Activated T-cell treated with anti-CD3 and anti-CD28 coated beads, Interleukin-2, amount 50 U/mL, for 4 hours (primary cell): ENCODE results near the gene HDGFL3. TPM values are rescaled to one million over a fixed set of nuclear protein-coding genes. Genes with fewer than 3 reads are reported as not detected.
"Not testable (repeated sequence)": the region's sequence is repeated elsewhere in the genome, so short reads cannot be mapped to it uniquely, and the experiment has no call there.

Experiments used
- ATAC-seq, 2 donors: fragments of 200-7000 bp; cut with Tn5 transposase; one replicate each; pipeline ENCODE4 v1.10.0; 2021
- DNase-seq: peaks from one replicate; pipeline ENCODE4 v3.0.0-alpha.2; 2020
- H3K27me3 Mint-ChIP-seq: one replicate; pipeline ENCODE4 v1.8.0; 2021; ENCODE audit warnings: low read depth, mixed read lengths
- H3K36me3 Mint-ChIP-seq: one replicate; pipeline ENCODE4 v1.8.0; 2022; ENCODE audit warnings: mixed read lengths; ENCODE audit not compliant: insufficient read depth
- H3K4me1 Mint-ChIP-seq: one replicate; pipeline ENCODE4 v1.8.0; 2021; ENCODE audit warnings: low read depth, mixed read lengths
- H3K4me3 Mint-ChIP-seq: one replicate; pipeline ENCODE4 v1.8.0; 2021; ENCODE audit warnings: mild to moderate bottlenecking, moderate library complexity, mixed read lengths
- H3K9me3 Mint-ChIP-seq: one replicate; pipeline ENCODE4 v1.8.0; 2021; ENCODE audit warnings: mixed read lengths
- total RNA-seq, 3 donors: library from RNA; stranded (reverse); gene quantifications; one replicate each; pipeline ENCODE4 v1.2.1, GENCODE V29; 2021

HDGFL3 gene
- 10 to 100 TPM in 1 of 3 donors, 1 to 10 TPM in 2; 3.4 to 10.9 (median 3.9) TPM for total RNA-seq

GRCh38 chr15:83207660-83208366 lies at the start of gene HDGFL3:
TSS of gene HDGFL3 (minus strand) at chr15:83207823. CDS start at chr15:83207414, 409 bp downstream.
- DNase-seq (peak; percentile 5), ATAC-seq (peak; percentile 60 to 70)
- Mint-ChIP-seq H3K27me3 (peaks cover 13% of the 10 kb centered on the region), H3K4me1 (peaks cover 6% of the 10 kb centered on the region), H3K4me3 (peak within 1 kb of the TSS; percentile 80), H3K9me3 (no peaks in the 10 kb centered on the region), H3K36me3 (no peaks in the 10 kb centered on the region)

- Mint-ChIP-seq H3K9me3 (no peaks in the 10 kb centered on the region), H3K27me3 (peaks cover 41% of the 10 kb centered on the region), H3K4me1 (no peaks in the 10 kb centered on the region), H3K36me3 (no peaks in the 10 kb centered on the region), H3K4me3 (no peak overlapping the region)
- ATAC-seq = no peak
- no peak for DNase-seq
Measured at GRCh38 chr15:83250781-83251180, 43.2 kb upstream of the HDGFL3 start.

GRCh38 chr15:83249030-83249343 lies 41.4 kb upstream of the HDGFL3 start:
- peaks cover 42% of the 10 kb centered on the region for H3K27me3 Mint-ChIP-seq
- DNase-seq = no peak
- no peaks in the 10 kb centered on the region for H3K9me3 Mint-ChIP-seq
- ATAC-seq = no peak
- H3K4me1 Mint-ChIP-seq = no peaks in the 10 kb centered on the region
- H3K4me3 Mint-ChIP-seq = no peak overlapping the region
- no peaks in the 10 kb centered on the region for H3K36me3 Mint-ChIP-seq

- Mint-ChIP-seq H3K36me3 (no peaks in the 10 kb centered on the region), H3K27me3 (peaks cover 42% of the 10 kb centered on the region), H3K9me3 (no peaks in the 10 kb centered on the region), H3K4me1 (no peaks in the 10 kb centered on the region), H3K4me3 (no peak overlapping the region)
- DNase-seq = no peak
- ATAC-seq = no peak
Measured at GRCh38 chr15:83248151-83249029, 40.8 kb upstream of the HDGFL3 start.

- Mint-ChIP-seq H3K36me3 (no peaks in the 10 kb centered on the region), H3K4me3 (no peak overlapping the region), H3K4me1 (no peaks in the 10 kb centered on the region), H3K27me3 (peaks cover 27% of the 10 kb centered on the region), H3K9me3 (peaks cover 8% of the 10 kb centered on the region)
- DNase-seq (no peak), ATAC-seq (no peak)
Measured at GRCh38 chr15:83243634-83244033, 36.0 kb upstream of the HDGFL3 start.

- H3K36me3 Mint-ChIP-seq = no peaks in the 10 kb centered on the region
- DNase-seq = no peak
- no peaks in the 10 kb centered on the region for H3K4me1 Mint-ChIP-seq
Measured at GRCh38 chr15:83230242-83230641, 22.6 kb upstream of the HDGFL3 start.

GRCh38 chr15:83225449-83225848 lies 17.8 kb upstream of the HDGFL3 start:
- Mint-ChIP-seq H3K4me3 (no peak overlapping the region), H3K9me3 (no peaks in the 10 kb centered on the region), H3K4me1 (no peaks in the 10 kb centered on the region), H3K27me3 (peaks cover 5% of the 10 kb centered on the region), H3K36me3 (no peaks in the 10 kb centered on the region)
- ATAC-seq = no peak
- DNase-seq = no peak

More at GRCh38 chr15:83230242-83230641, 22.6 kb upstream of the HDGFL3 start:
- ATAC-seq = no peak
- Mint-ChIP-seq H3K9me3 (no peaks in the 10 kb centered on the region), H3K4me3 (no peak overlapping the region), H3K27me3 (no peaks in the 10 kb centered on the region)

- H3K4me1 Mint-ChIP-seq, H3K9me3 Mint-ChIP-seq, H3K36me3 Mint-ChIP-seq: not testable (repeated sequence)
Measured at GRCh38 chr15:83221781-83222180, 14.2 kb upstream of the HDGFL3 start.

GRCh38 chr15:83219026-83219425 lies 11.4 kb upstream of the HDGFL3 start:
- no peak for ATAC-seq
- Mint-ChIP-seq H3K4me1 (no peaks in the 10 kb centered on the region), H3K4me3 (no peak overlapping the region), H3K9me3 (peaks cover 4% of the 10 kb centered on the region), H3K36me3 (no peaks in the 10 kb centered on the region), H3K27me3 (peaks cover 23% of the 10 kb centered on the region)
- DNase-seq = no peak

More at GRCh38 chr15:83221781-83222180, 14.2 kb upstream of the HDGFL3 start:
- not testable (repeated sequence) for H3K4me3 Mint-ChIP-seq, DNase-seq, ATAC-seq
- H3K27me3 Mint-ChIP-seq = peaks cover 18% of the 10 kb centered on the region

- DNase-seq (no peak), ATAC-seq (no peak)
- Mint-ChIP-seq H3K9me3 (peaks cover 4% of the 10 kb centered on the region), H3K4me3 (no peak overlapping the region), H3K27me3 (peaks cover 19% of the 10 kb centered on the region), H3K4me1 (no peaks in the 10 kb centered on the region), H3K36me3 (no peaks in the 10 kb centered on the region)
Measured at GRCh38 chr15:83215306-83215705, 7.7 kb upstream of the HDGFL3 start.

- H3K36me3 Mint-ChIP-seq = no peaks in the 10 kb centered on the region
- ATAC-seq (no peak), DNase-seq (no peak)
- H3K9me3 Mint-ChIP-seq = peaks cover 4% of the 10 kb centered on the region
- no peak overlapping the region for H3K4me3 Mint-ChIP-seq
- peaks cover 12% of the 10 kb centered on the region for H3K27me3 Mint-ChIP-seq
- H3K4me1 Mint-ChIP-seq = peaks cover 6% of the 10 kb centered on the region
Measured at GRCh38 chr15:83210619-83211018, 3.0 kb upstream of the HDGFL3 start.

GRCh38 chr15:83209333-83209732 lies 1.7 kb upstream of the HDGFL3 start:
- DNase-seq (no peak), ATAC-seq (no peak)
- Mint-ChIP-seq H3K9me3 (no peaks in the 10 kb centered on the region), H3K4me3 (no peak overlapping the region), H3K27me3 (peaks cover 10% of the 10 kb centered on the region), H3K36me3 (no peaks in the 10 kb centered on the region), H3K4me1 (peaks cover 6% of the 10 kb centered on the region)

GRCh38 chr15:83208367-83208661 lies 691 bp upstream of the HDGFL3 start:
- no peak for DNase-seq
- Mint-ChIP-seq H3K4me1 (peaks cover 6% of the 10 kb centered on the region), H3K9me3 (no peaks in the 10 kb centered on the region), H3K4me3 (no peak overlapping the region), H3K27me3 (peaks cover 12% of the 10 kb centered on the region), H3K36me3 (no peaks in the 10 kb centered on the region)
- ATAC-seq = no peak

GRCh38 chr15:83207009-83207659 lies 489 bp downstream of the HDGFL3 start:
- H3K27me3 Mint-ChIP-seq = peaks cover 18% of the 10 kb centered on the region
- DNase-seq (peak; percentile 5), ATAC-seq (peak; percentile 46 to 49)
- no peaks in the 10 kb centered on the region for H3K36me3 Mint-ChIP-seq
- no peak overlapping the region for H3K4me3 Mint-ChIP-seq
- peaks cover 12% of the 10 kb centered on the region for H3K4me1 Mint-ChIP-seq
- no peaks in the 10 kb centered on the region for H3K9me3 Mint-ChIP-seq
